ENCODE results near the gene CROCC.
"Not testable (repeated sequence)": the region's sequence is repeated elsewhere in the genome, so short reads cannot be mapped to it uniquely, and the experiment has no call there.

DNA sequence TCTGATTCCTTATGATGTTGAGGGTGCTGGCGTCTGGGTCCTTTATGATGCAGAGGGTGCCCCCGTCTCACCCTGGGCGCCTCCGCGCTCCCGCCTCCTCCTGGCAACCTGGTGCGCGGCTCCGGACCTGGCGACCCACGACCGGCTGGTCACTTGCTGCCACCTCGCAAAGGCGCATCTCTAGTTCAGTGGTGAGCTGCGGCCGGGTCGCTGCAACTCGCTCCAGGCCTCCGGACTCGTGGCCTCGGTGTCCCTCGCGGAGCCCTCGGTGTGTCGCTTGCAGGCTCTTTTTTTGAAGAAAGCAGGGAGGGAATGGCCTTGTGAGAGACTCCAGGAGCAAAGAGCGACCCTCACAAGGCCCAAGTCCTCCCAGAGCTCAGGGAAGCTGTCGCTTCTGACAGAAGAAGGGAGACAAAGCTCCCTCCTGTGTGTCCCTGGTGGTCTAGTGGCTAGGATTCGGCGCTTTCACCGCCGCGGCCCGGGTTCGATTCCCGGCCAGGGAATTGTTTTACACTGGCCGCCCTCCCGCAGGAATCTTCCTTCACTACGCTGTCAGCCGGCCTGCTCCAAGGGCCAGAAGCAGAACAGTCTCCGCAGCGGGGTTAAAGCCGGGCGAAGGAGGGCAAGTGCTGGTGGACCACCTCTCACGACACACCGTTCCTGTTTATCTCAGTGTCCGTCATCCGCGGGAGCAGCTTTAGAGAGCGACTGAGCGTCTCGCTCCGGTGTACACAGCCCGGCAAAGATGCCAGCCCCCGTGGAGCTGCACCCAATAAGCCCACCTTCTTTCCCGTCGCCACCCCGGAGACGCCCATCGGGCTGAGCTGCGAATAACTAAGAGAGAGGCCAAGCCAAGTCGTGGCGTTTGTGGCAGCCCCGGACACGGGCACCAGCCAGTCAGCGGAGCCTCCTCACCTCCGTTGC lies 49.3 kb upstream of the CROCC start:
- TF ChIP-seq, protein P1, sequence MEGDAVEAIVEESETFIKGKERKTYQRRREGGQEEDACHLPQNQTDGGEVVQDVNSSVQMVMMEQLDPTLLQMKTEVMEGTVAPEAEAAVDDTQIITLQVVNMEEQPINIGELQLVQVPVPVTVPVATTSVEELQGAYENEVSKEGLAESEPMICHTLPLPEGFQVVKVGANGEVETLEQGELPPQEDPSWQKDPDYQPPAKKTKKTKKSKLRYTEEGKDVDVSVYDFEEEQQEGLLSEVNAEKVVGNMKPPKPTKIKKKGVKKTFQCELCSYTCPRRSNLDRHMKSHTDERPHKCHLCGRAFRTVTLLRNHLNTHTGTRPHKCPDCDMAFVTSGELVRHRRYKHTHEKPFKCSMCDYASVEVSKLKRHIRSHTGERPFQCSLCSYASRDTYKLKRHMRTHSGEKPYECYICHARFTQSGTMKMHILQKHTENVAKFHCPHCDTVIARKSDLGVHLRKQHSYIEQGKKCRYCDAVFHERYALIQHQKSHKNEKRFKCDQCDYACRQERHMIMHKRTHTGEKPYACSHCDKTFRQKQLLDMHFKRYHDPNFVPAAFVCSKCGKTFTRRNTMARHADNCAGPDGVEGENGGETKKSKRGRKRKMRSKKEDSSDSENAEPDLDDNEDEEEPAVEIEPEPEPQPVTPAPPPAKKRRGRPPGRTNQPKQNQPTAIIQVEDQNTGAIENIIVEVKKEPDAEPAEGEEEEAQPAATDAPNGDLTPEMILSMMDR (IDR thresholded peaks at IDR 0.05; ENCODE audit: low read length): not testable (repeated sequence)
- TF ChIP-seq EZH2 (optimal IDR thresholded peaks at IDR 0.05; ENCODE audit: low read depth, low read length); EZH2phosphoT487 (IDR thresholded peaks at IDR 0.05; ENCODE audit: low read length): not testable (repeated sequence)

Data from MM.1S (cell line).